Measurements from ENCODE around the gene RAC2. TPM values are rescaled to one million over a fixed set of nuclear protein-coding genes. Genes with fewer than 3 reads are reported as not detected.

RAC2 gene
- total and polyA plus RNA-seq, 2 of the 8 experiments (the other 6 are each of a cell fraction or from before 2014, with no cell fraction given): 2.3 to 4.3 TPM

GRCh38 chr22:37179622-37180420, 64.2 kb downstream of the RAC2 start (continued):
- TF ChIP-seq CHD7 (IDR thresholded peaks at IDR 0.05; ENCODE audit: insufficient replicate concordance, low read length): no peak
- TF ChIP-seq SP4 (IDR thresholded peaks at IDR 0.05; ENCODE audit: low read length): no peak
- no peak for TF ChIP-seq PHF8 (conservative IDR thresholded peaks at IDR 0.05; ENCODE audit: low read depth, low read length)
- no peak for TF ChIP-seq SUZ12 (IDR thresholded peaks at IDR 0.05; ENCODE audit: low read length)
- TF ChIP-seq BCL11A (IDR thresholded peaks at IDR 0.05; ENCODE audit: low read depth in 2 of 2, low read length in 2 of 2): no peak
- no peak for TF ChIP-seq JUN (IDR thresholded peaks at IDR 0.05; ENCODE audit: low read depth, low read length)
- no peak for TF ChIP-seq NRF1 (IDR thresholded peaks at IDR 0.05; ENCODE audit: low read depth, low read length)
- no peak for TF ChIP-seq TBP (IDR thresholded peaks at IDR 0.05; ENCODE audit: low read depth, low read length)
- no peak for TF ChIP-seq BRCA1 (IDR thresholded peaks at IDR 0.05; ENCODE audit: low read depth, low read length)
